Loucy (cell line): ENCODE results near the gene MRPL48.

ENCODE experiments used
- EZH2phosphoT487 ChIP-seq: fragments of 200-600 bp; IDR thresholded peaks from 2 replicates; pipeline ENCODE4 v1.6.1; 2018; ENCODE audit warnings: antibody characterized with exemption, mild to moderate bottlenecking, moderate library complexity, borderline replicate concordance
- TF ChIP-seq, protein P1 (sequence below): fragments of 200-600 bp; sonication (generic); conservative IDR thresholded peaks from 2 replicates; pipeline ENCODE4 v1.5.1; 2014; ENCODE audit warnings: mild to moderate bottlenecking, antibody characterized with exemption, low read length

- TF ChIP-seq, protein P1, sequence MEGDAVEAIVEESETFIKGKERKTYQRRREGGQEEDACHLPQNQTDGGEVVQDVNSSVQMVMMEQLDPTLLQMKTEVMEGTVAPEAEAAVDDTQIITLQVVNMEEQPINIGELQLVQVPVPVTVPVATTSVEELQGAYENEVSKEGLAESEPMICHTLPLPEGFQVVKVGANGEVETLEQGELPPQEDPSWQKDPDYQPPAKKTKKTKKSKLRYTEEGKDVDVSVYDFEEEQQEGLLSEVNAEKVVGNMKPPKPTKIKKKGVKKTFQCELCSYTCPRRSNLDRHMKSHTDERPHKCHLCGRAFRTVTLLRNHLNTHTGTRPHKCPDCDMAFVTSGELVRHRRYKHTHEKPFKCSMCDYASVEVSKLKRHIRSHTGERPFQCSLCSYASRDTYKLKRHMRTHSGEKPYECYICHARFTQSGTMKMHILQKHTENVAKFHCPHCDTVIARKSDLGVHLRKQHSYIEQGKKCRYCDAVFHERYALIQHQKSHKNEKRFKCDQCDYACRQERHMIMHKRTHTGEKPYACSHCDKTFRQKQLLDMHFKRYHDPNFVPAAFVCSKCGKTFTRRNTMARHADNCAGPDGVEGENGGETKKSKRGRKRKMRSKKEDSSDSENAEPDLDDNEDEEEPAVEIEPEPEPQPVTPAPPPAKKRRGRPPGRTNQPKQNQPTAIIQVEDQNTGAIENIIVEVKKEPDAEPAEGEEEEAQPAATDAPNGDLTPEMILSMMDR, result no peak
- no peak for TF ChIP-seq EZH2phosphoT487
Observed at GRCh38 chr11:73859671-73860070, 72.0 kb downstream of the MRPL48 start.
